ENCODE results near the gene HS6ST2.

The HS6ST2 gene

DNA sequence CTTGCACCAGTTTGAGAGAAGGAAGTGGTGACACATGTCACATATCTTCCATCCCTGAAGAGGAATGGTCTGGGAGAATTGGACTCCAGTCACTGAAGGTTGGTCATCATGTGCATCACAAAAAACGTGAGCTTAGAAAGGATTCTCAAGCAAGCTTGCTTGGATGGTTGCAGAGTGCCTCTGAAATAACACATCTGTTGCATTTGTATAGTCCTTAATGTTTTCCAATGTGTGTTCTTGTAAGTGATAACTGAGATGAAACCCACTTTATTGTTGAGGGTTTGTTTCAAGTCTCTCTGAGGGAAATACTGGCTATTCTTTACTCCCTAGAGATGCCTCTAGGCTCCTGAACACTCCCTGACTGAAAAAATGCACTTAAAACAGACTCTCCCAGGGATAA is 285.1 kb downstream of the HS6ST2 start:
- TF ChIP-seq SIN3A (IDR thresholded peaks at IDR 0.05; ENCODE audit: borderline replicate concordance, insufficient read depth, low read length) (no peak), POLR2AphosphoS5 (IDR thresholded peaks at IDR 0.05; ENCODE audit: low read depth, low read length) (no peak), TAF1 (IDR thresholded peaks at IDR 0.05; ENCODE audit: borderline replicate concordance, insufficient read depth, low read length) (no peak), FOXP2 (optimal IDR thresholded peaks at IDR 0.05; ENCODE audit: borderline replicate concordance, extremely low read depth, extremely low read length, insufficient read depth) (no peak)
- TF ChIP-seq, protein P1, sequence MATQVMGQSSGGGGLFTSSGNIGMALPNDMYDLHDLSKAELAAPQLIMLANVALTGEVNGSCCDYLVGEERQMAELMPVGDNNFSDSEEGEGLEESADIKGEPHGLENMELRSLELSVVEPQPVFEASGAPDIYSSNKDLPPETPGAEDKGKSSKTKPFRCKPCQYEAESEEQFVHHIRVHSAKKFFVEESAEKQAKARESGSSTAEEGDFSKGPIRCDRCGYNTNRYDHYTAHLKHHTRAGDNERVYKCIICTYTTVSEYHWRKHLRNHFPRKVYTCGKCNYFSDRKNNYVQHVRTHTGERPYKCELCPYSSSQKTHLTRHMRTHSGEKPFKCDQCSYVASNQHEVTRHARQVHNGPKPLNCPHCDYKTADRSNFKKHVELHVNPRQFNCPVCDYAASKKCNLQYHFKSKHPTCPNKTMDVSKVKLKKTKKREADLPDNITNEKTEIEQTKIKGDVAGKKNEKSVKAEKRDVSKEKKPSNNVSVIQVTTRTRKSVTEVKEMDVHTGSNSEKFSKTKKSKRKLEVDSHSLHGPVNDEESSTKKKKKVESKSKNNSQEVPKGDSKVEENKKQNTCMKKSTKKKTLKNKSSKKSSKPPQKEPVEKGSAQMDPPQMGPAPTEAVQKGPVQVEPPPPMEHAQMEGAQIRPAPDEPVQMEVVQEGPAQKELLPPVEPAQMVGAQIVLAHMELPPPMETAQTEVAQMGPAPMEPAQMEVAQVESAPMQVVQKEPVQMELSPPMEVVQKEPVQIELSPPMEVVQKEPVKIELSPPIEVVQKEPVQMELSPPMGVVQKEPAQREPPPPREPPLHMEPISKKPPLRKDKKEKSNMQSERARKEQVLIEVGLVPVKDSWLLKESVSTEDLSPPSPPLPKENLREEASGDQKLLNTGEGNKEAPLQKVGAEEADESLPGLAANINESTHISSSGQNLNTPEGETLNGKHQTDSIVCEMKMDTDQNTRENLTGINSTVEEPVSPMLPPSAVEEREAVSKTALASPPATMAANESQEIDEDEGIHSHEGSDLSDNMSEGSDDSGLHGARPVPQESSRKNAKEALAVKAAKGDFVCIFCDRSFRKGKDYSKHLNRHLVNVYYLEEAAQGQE (IDR thresholded peaks at IDR 0.05; ENCODE audit: insufficient read depth in 1 of 2, low read depth in 2 of 2, low read length in 2 of 2), result no peak

GRCh38 chrX:132671229-132671641 is 287.2 kb downstream of the HS6ST2 start:
- TF ChIP-seq POLR2AphosphoS5 (IDR thresholded peaks at IDR 0.05; ENCODE audit: low read depth, low read length) (no peak), FOXP2 (optimal IDR thresholded peaks at IDR 0.05; ENCODE audit: borderline replicate concordance, extremely low read depth, extremely low read length, insufficient read depth) (no peak), TAF1 (IDR thresholded peaks at IDR 0.05; ENCODE audit: borderline replicate concordance, insufficient read depth, low read length) (no peak)
- TF ChIP-seq, protein P1 (IDR thresholded peaks at IDR 0.05; ENCODE audit: insufficient read depth in 1 of 2, low read depth in 2 of 2, low read length in 2 of 2), result no peak

- TF ChIP-seq POLR2AphosphoS5 (IDR thresholded peaks at IDR 0.05; ENCODE audit: low read depth, low read length) (no peak), SIN3A (IDR thresholded peaks at IDR 0.05; ENCODE audit: borderline replicate concordance, insufficient read depth, low read length) (no peak), FOXP2 (optimal IDR thresholded peaks at IDR 0.05; ENCODE audit: borderline replicate concordance, extremely low read depth, extremely low read length, insufficient read depth) (no peak), TAF1 (IDR thresholded peaks at IDR 0.05; ENCODE audit: borderline replicate concordance, insufficient read depth, low read length) (no peak)
- TF ChIP-seq, protein P1 (IDR thresholded peaks at IDR 0.05; ENCODE audit: insufficient read depth in 1 of 2, low read depth in 2 of 2, low read length in 2 of 2), result no peak
Observed at GRCh38 chrX:132669142-132669541, 289.3 kb downstream of the HS6ST2 start.

DNA sequence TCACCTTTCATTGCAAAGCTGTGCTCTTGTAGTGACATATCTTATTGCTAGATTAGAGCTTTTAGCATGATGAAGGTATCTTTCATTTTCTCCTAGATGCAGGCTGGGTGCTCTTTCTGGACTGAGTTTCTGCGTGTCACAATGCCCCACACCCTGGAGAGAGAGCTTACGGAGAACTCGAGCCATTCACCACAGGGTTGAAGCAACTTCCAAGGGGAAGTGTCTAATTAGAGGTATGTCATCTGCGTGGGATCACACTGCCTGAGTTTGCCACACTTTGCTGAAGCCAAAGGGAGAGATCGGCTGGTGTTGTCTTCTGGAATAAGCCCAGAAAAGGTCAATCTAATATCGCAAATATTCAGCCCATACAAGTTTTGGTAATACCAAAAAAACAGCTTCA is 290.3 kb downstream of the HS6ST2 start:
- TF ChIP-seq POLR2AphosphoS5 (IDR thresholded peaks at IDR 0.05; ENCODE audit: low read depth, low read length) (no peak), FOXP2 (optimal IDR thresholded peaks at IDR 0.05; ENCODE audit: borderline replicate concordance, extremely low read depth, extremely low read length, insufficient read depth) (no peak), TAF1 (IDR thresholded peaks at IDR 0.05; ENCODE audit: borderline replicate concordance, insufficient read depth, low read length) (no peak), SIN3A (IDR thresholded peaks at IDR 0.05; ENCODE audit: borderline replicate concordance, insufficient read depth, low read length) (no peak)
- TF ChIP-seq, protein P1 (IDR thresholded peaks at IDR 0.05; ENCODE audit: insufficient read depth in 1 of 2, low read depth in 2 of 2, low read length in 2 of 2), result no peak

DNA sequence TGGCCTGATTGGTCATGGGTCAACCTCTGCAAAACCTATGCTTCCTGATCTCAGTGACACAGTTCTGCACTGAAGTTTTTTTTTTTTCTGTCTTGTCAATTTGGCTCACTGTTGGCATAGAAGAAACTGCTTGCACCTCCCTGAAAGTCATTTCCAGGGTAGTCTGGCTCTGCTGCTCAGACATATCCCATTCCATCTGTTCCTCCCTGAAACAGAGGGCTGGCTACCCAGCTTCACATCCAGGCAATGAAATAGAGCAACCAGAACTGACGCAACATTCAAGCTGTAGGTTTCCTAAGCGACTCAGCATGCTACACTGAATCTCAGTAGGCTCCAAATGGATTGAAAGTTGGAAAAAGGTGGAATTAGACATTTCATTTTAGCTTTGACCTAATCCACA is 292.8 kb downstream of the HS6ST2 start:
- no peak for TF ChIP-seq TAF1 (IDR thresholded peaks at IDR 0.05; ENCODE audit: borderline replicate concordance, insufficient read depth, low read length)
- TF ChIP-seq SIN3A (IDR thresholded peaks at IDR 0.05; ENCODE audit: borderline replicate concordance, insufficient read depth, low read length), result no peak
- no peak for TF ChIP-seq POLR2AphosphoS5 (IDR thresholded peaks at IDR 0.05; ENCODE audit: low read depth, low read length)
- TF ChIP-seq FOXP2 (optimal IDR thresholded peaks at IDR 0.05; ENCODE audit: borderline replicate concordance, extremely low read depth, extremely low read length, insufficient read depth), result no peak
- TF ChIP-seq, protein P1 (IDR thresholded peaks at IDR 0.05; ENCODE audit: insufficient read depth in 1 of 2, low read depth in 2 of 2, low read length in 2 of 2), result no peak

Measured in PFSK-1 (cell line).